HG03060 (cell line): ENCODE data around the gene ANKRD28.

ENCODE experiments used
- ATAC-seq: cut with Tn5 transposase; IDR thresholded peaks from one replicate; pipeline ENCODE4 v1.9.1; 2021; ENCODE audit warnings: low read depth, moderate number of reproducible peaks; ENCODE audit not compliant: unreplicated experiment

Gene ANKRD28

GRCh38 chr3:15676259-15676658 lies 121.5 kb downstream of the ANKRD28 start:
- no peak for ATAC-seq

GRCh38 chr3:15673536-15673935 lies 124.2 kb downstream of the ANKRD28 start:
- no peak for ATAC-seq

GRCh38 chr3:15667484-15667883 lies 130.3 kb downstream of the ANKRD28 start:
- no peak for ATAC-seq

GRCh38 chr3:15666277-15666676 lies 131.5 kb downstream of the ANKRD28 start:
- ATAC-seq, result no peak

- no peak for ATAC-seq
These were observed 132.1 kb downstream of the ANKRD28 start for GRCh38 chr3:15665510-15666150.

- no peak for ATAC-seq
These were observed 133.6 kb downstream of the ANKRD28 start for GRCh38 chr3:15664144-15664543.

- no peak for ATAC-seq
These were observed 137.5 kb downstream of the ANKRD28 start for GRCh38 chr3:15660055-15660935.

- ATAC-seq, result no peak
These were observed 138.4 kb downstream of the ANKRD28 start for GRCh38 chr3:15659254-15659975.

- ATAC-seq, result no peak
These were observed 140.8 kb downstream of the ANKRD28 start for GRCh38 chr3:15657016-15657415.

- no peak for ATAC-seq
These were observed 141.4 kb downstream of the ANKRD28 start for GRCh38 chr3:15656342-15656741.

GRCh38 chr3:15654891-15655290 lies 142.9 kb downstream of the ANKRD28 start:
- ATAC-seq, result no peak

GRCh38 chr3:15654127-15654526 lies 143.7 kb downstream of the ANKRD28 start:
- ATAC-seq, result no peak

- ATAC-seq, result no peak
These were observed 144.5 kb downstream of the ANKRD28 start for GRCh38 chr3:15653321-15653720.

- no peak for ATAC-seq
These were observed 146.4 kb downstream of the ANKRD28 start for GRCh38 chr3:15651396-15651795.

GRCh38 chr3:15649858-15650257 lies 147.9 kb downstream of the ANKRD28 start:
- no peak for ATAC-seq

GRCh38 chr3:15649341-15649740 lies 148.4 kb downstream of the ANKRD28 start:
- no peak for ATAC-seq

GRCh38 chr3:15647611-15648167 lies 150.1 kb downstream of the ANKRD28 start:
- peak; percentile 61 for ATAC-seq

GRCh38 chr3:15646851-15647511 lies 150.8 kb downstream of the ANKRD28 start:
- ATAC-seq, result peak; percentile 11

GRCh38 chr3:15645740-15646501 lies 151.9 kb downstream of the ANKRD28 start:
- ATAC-seq, result no peak

- no peak for ATAC-seq
These were observed 152.5 kb downstream of the ANKRD28 start for GRCh38 chr3:15645246-15645645.
